Umbilical cord (tissue), 2 donors: ENCODE results near the gene FAM98C. TPM values are rescaled to one million over a fixed set of nuclear protein-coding genes. Genes with fewer than 3 reads are reported as not detected.
"Not testable (repeated sequence)": the region's sequence is repeated elsewhere in the genome, so short reads cannot be mapped to it uniquely, and the experiment has no call there.

Source experiments
- DNase-seq: peaks from one replicate; pipeline ENCODE4 v3.0.0-alpha.2; 2015; ENCODE audit warnings: low spot score
- total RNA-seq: library from RNA; depleted of rRNA; stranded (reverse); fragments of >200 nt; gene quantifications from one replicate; pipeline ENCODE4 v1.2.3, GENCODE V29; 2014; ENCODE audit warnings: low replicate concordance; ENCODE audit not compliant: insufficient read depth

FAM98C gene
- total RNA-seq, 1 donor from 2014 or later = 6.7 TPM

- no peak for DNase-seq
Measured at GRCh38 chr19:38425810-38426466, 23.0 kb downstream of the FAM98C start, which contains the start of gene RASGRP4. RASGRP4 (minus strand) TSS chr19:38426219; CDS start chr19:38426091, 128 bp downstream.

GRCh38 chr19:38427035-38427677 lies 24.3 kb downstream of the FAM98C start:
- DNase-seq = not testable (repeated sequence)

GRCh38 chr19:38429055-38429810 lies 26.3 kb downstream of the FAM98C start:
- DNase-seq = no peak

GRCh38 chr19:38429811-38430156 lies 26.9 kb downstream of the FAM98C start:
- DNase-seq = no peak

- DNase-seq = no peak
Measured at GRCh38 chr19:38430931-38431330, 28.0 kb downstream of the FAM98C start.

- peak; percentile 35 for DNase-seq
Measured at GRCh38 chr19:38433268-38433733, 30.4 kb downstream of the FAM98C start, which contains the start of gene RYR1. RYR1 (plus strand) TSS chr19:38433691; CDS start chr19:38433830, 139 bp downstream.

GRCh38 chr19:38434549-38435051 lies 31.7 kb downstream of the FAM98C start:
- DNase-seq = peak; percentile 30

GRCh38 chr19:38437295-38437694 lies 34.4 kb downstream of the FAM98C start:
- DNase-seq = no peak

- no peak for DNase-seq
Measured at GRCh38 chr19:38437917-38438316, 35.0 kb downstream of the FAM98C start.

- DNase-seq = no peak
Measured at GRCh38 chr19:38440592-38440991, 37.7 kb downstream of the FAM98C start.

GRCh38 chr19:38441657-38442348 lies 38.9 kb downstream of the FAM98C start:
- DNase-seq = no peak

GRCh38 chr19:38442736-38443135 lies 39.8 kb downstream of the FAM98C start:
- DNase-seq = no peak

- DNase-seq = no peak
Measured at GRCh38 chr19:38443458-38443999, 40.6 kb downstream of the FAM98C start.

GRCh38 chr19:38444026-38444425 lies 41.1 kb downstream of the FAM98C start:
- no peak for DNase-seq

GRCh38 chr19:38445362-38445761 lies 42.5 kb downstream of the FAM98C start:
- DNase-seq = no peak

- no peak for DNase-seq
Measured at GRCh38 chr19:38448225-38448624, 45.3 kb downstream of the FAM98C start.

GRCh38 chr19:38449518-38449917 lies 46.6 kb downstream of the FAM98C start:
- DNase-seq = no peak

- DNase-seq = no peak
Measured at GRCh38 chr19:38451036-38451435, 48.1 kb downstream of the FAM98C start.

GRCh38 chr19:38451629-38452028 lies 48.7 kb downstream of the FAM98C start:
- no peak for DNase-seq

GRCh38 chr19:38452430-38453366 lies 49.8 kb downstream of the FAM98C start:
- DNase-seq = no peak
